ENCODE data around the gene SLX9.

GRCh38 chr21:44948426-44949120 is 8.7 kb downstream of the SLX9 start:
- no peak for TF ChIP-seq ATF1 (CRISPR knock-in tag; IDR thresholded peaks at IDR 0.05)
- no peak for TF ChIP-seq NFYB (CRISPR knock-in tag; conservative IDR thresholded peaks at IDR 0.05; ENCODE audit: low read depth)
- no peak for TF ChIP-seq JUN (CRISPR knock-in tag; IDR thresholded peaks at IDR 0.05)
- TF ChIP-seq CTCF (IDR thresholded peaks at IDR 0.05): no peak
- TF ChIP-seq HMGA2 (CRISPR knock-in tag; IDR thresholded peaks at IDR 0.05): no peak
- TF ChIP-seq PRDM15 (CRISPR knock-in tag; IDR thresholded peaks at IDR 0.05): no peak
- no peak for TF ChIP-seq USF2 (CRISPR knock-in tag; IDR thresholded peaks at IDR 0.05)
- no peak for TF ChIP-seq E2F4 (CRISPR knock-in tag; IDR thresholded peaks at IDR 0.05; ENCODE audit: borderline replicate concordance, low read depth)
